Measurements from ENCODE around the gene PIGZ. TPM values are rescaled to one million over a fixed set of nuclear protein-coding genes. Genes with fewer than 3 reads are reported as not detected.

Gene PIGZ
- total RNA-seq, 1 donor from 2014 or later: not detected

DNA sequence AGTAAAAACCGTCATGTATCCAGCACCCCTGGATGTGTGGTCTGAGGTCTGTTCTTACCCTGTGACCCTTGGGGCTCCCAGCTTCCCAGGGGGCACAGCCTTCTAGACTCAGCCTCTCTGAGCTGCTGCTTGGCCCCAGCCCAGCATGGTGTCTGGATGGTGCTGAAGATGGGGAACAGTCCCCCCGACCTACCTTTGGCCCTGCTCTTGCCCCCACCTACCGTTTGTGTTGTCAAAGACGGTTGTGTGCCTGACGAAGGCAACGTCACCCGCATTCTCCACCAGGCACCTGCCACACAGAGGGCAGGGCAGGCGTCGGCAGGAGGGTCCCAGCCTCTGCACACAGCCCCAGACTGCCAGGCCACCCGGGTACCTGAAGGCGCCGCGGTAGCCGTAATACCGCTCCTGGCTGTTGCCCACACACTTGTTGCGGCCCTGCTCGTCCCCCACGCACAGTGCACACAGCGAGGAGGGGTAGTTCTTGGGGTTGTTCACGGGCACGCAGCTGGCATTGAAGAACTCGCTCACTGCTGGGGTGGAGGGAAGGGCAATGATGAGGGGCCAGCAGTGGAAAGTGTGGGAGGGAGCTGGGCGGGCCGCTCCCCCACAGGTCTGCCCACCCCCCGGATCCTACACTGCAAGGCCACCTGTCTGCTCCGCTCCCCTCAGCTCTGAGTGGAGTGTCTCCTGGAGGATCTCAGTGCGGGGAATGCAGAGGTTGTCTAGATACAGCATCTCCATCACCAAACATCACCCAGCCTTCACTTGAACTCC, 40.0 kb upstream of the PIGZ start:
- no peak for DNase-seq (ENCODE audit: low spot score)
- peaks cover 21% of the 10 kb centered on the region for H3K4me1 ChIP-seq
- Mint-ChIP-seq H3K4me1 (peaks cover 30% of the 10 kb centered on the region), H3K27ac (peak overlapping the region; percentile 14), H3K4me3 (no peak overlapping the region), H3K27me3 (ENCODE audit: insufficient read depth, low read depth) (peaks cover 7% of the 10 kb centered on the region), H3K36me3 (peaks cover 9% of the 10 kb centered on the region), H3K9me3 (no peaks in the 10 kb centered on the region)
- TF ChIP-seq, protein P1, sequence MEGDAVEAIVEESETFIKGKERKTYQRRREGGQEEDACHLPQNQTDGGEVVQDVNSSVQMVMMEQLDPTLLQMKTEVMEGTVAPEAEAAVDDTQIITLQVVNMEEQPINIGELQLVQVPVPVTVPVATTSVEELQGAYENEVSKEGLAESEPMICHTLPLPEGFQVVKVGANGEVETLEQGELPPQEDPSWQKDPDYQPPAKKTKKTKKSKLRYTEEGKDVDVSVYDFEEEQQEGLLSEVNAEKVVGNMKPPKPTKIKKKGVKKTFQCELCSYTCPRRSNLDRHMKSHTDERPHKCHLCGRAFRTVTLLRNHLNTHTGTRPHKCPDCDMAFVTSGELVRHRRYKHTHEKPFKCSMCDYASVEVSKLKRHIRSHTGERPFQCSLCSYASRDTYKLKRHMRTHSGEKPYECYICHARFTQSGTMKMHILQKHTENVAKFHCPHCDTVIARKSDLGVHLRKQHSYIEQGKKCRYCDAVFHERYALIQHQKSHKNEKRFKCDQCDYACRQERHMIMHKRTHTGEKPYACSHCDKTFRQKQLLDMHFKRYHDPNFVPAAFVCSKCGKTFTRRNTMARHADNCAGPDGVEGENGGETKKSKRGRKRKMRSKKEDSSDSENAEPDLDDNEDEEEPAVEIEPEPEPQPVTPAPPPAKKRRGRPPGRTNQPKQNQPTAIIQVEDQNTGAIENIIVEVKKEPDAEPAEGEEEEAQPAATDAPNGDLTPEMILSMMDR (IDR thresholded peaks at IDR 0.05): no peak
- H3K4me2 ChIP-seq: no peak overlapping the region
- H3K9ac ChIP-seq: no peak overlapping the region
- no peak overlapping the region for H3K27ac ChIP-seq
- no peaks in the 10 kb centered on the region for H3F3A ChIP-seq (ENCODE audit: low read depth)
- no peak overlapping the region for H3K4me3 ChIP-seq
- H3K27me3 ChIP-seq: peaks cover 19% of the 10 kb centered on the region
- H2AFZ ChIP-seq (replicated peaks): no peak overlapping the region
- H4K20me1 ChIP-seq (ENCODE audit: low read depth): no peaks in the 10 kb centered on the region
- H3K79me2 ChIP-seq (ENCODE audit: low read depth): no peaks in the 10 kb centered on the region
- H3K36me3 ChIP-seq: no peaks in the 10 kb centered on the region
- no peaks in the 10 kb centered on the region for H3K9me3 ChIP-seq (ENCODE audit: low read depth)

DNA sequence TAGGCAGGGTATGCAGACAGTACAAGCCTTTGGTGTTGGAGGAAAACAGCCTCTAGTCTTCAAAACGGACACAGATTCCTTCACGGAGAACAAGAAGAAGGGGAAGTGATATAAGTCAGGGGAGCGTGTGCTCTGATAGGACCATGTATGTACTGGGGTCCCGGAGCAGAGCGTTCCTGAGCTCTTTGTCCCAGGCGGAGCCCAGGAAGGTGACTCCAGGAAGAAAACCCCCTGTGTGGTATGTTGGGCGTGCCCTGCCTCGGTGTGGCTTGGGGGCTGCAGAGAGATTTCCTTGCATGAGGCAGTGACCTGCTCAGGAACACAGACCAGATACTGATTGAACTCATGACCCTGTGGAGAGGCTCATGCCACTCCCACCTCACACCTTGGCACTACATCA, 39.3 kb upstream of the PIGZ start:
- Histone ChIP-seq H4K20me1 (ENCODE audit: low read depth) (no peaks in the 10 kb centered on the region), H3K9me3 (ENCODE audit: low read depth) (no peaks in the 10 kb centered on the region), H3K4me2 (no peak overlapping the region), H3K9ac (no peak overlapping the region), H3K36me3 (no peaks in the 10 kb centered on the region), H2AFZ (replicated peaks) (no peak overlapping the region), H3K4me3 (no peak overlapping the region), H3F3A (ENCODE audit: low read depth) (no peaks in the 10 kb centered on the region), H3K79me2 (ENCODE audit: low read depth) (no peaks in the 10 kb centered on the region), H3K27ac (no peak overlapping the region), H3K4me1 (peaks cover 22% of the 10 kb centered on the region), H3K27me3 (peaks cover 22% of the 10 kb centered on the region)
- no peaks in the 10 kb centered on the region for H3K9me3 Mint-ChIP-seq
- peaks cover 9% of the 10 kb centered on the region for H3K36me3 Mint-ChIP-seq
- DNase-seq (ENCODE audit: low spot score): no peak
- TF ChIP-seq EZH2phosphoT487 (IDR thresholded peaks at IDR 0.05): no peak
- TF ChIP-seq, protein P1 (IDR thresholded peaks at IDR 0.05): no peak
- no peak for TF ChIP-seq EZH2 (IDR thresholded peaks at IDR 0.05)
- peaks cover 29% of the 10 kb centered on the region for H3K4me1 Mint-ChIP-seq
- no peak overlapping the region for H3K27ac Mint-ChIP-seq
- peak overlapping the region; percentile 29 for H3K4me3 Mint-ChIP-seq
- peaks cover 9% of the 10 kb centered on the region for H3K27me3 Mint-ChIP-seq (ENCODE audit: insufficient read depth, low read depth)

DNA sequence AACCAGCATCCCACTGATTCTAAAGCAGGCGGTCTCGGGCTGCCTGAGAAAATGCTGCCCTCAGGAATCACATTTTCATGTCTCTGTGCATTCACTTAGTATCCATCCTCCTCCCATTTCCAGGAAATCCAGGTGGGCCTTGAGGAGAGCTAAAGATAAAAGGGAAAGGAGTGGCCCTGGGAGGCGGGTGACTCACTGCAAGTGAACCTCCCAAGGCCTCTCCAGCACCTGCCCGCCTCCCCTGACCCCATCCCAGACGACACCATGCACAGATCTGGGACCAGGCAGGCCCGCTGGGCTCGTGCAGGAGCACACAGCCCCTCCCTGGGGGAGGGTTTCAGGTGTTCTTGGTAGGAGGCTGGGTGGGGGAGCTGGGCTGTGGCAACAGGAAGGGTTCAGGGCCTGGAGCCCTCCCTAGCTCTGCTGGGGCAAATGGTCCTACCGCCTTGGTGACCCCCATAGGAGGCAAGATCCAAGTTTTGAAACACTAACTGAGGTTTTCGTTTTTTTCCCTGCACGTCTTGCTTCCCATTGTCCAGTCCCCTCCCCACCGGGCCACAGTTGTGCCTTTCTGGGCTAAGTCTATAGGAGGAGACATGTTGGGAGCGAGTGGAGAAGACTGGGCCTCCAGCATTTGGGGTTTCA, 38.8 kb upstream of the PIGZ start:
- DNase-seq (ENCODE audit: low spot score): no peak
- H3K4me2 ChIP-seq: no peak overlapping the region
- peak overlapping the region; percentile 29 for H3K4me3 Mint-ChIP-seq
- peaks cover 17% of the 10 kb centered on the region for H3K4me1 ChIP-seq
- H3K79me2 ChIP-seq (ENCODE audit: low read depth): no peaks in the 10 kb centered on the region
- H3K4me3 ChIP-seq: no peak overlapping the region
- H3K9me3 Mint-ChIP-seq: no peaks in the 10 kb centered on the region
- H3K27ac Mint-ChIP-seq: no peak overlapping the region
- H3K9me3 ChIP-seq (ENCODE audit: low read depth): no peaks in the 10 kb centered on the region
- TF ChIP-seq EZH2phosphoT487 (IDR thresholded peaks at IDR 0.05): no peak
- TF ChIP-seq, protein P1 (IDR thresholded peaks at IDR 0.05): no peak
- TF ChIP-seq EZH2 (IDR thresholded peaks at IDR 0.05): no peak
- H3K9ac ChIP-seq: no peak overlapping the region
- peaks cover 24% of the 10 kb centered on the region for H3K4me1 Mint-ChIP-seq
- H3K36me3 ChIP-seq: no peaks in the 10 kb centered on the region
- peaks cover 7% of the 10 kb centered on the region for H3K27me3 Mint-ChIP-seq (ENCODE audit: insufficient read depth, low read depth)
- no peak overlapping the region for H2AFZ ChIP-seq (replicated peaks)
- H3K36me3 Mint-ChIP-seq: peaks cover 9% of the 10 kb centered on the region
- peaks cover 25% of the 10 kb centered on the region for H3K27me3 ChIP-seq
- H3K27ac ChIP-seq: no peak overlapping the region
- no peaks in the 10 kb centered on the region for H4K20me1 ChIP-seq (ENCODE audit: low read depth)
- H3F3A ChIP-seq (ENCODE audit: low read depth): peaks cover 2% of the 10 kb centered on the region
